Stomach smooth muscle (tissue), 2 donors: ENCODE results near the gene BAD.

Experiments
- H3K27ac ChIP-seq: one replicate; pipeline ENCODE4 v1.7.0; 2013; ENCODE audit warnings: mild to moderate bottlenecking, low read length, inconsistent platforms
- H3K27me3 ChIP-seq, 2 donors: one replicate each; pipeline ENCODE4 v1.7.0; 2013; ENCODE audit warnings: low read length in 2 of 2; ENCODE audit not compliant: insufficient read depth in 2 of 2, control insufficient read depth in 1 of 2
- H3K36me3 ChIP-seq, 2 donors: one replicate each; pipeline ENCODE4 v1.7.0; 2013; ENCODE audit warnings: low read length in 2 of 2; ENCODE audit not compliant: control insufficient read depth in 2 of 2, insufficient read depth in 2 of 2
- H3K4me1 ChIP-seq: one replicate; pipeline ENCODE4 v1.7.0; 2013; ENCODE audit warnings: low read length; ENCODE audit not compliant: control insufficient read depth, insufficient read depth
- H3K4me3 ChIP-seq, 2 donors: one replicate each; pipeline ENCODE4 v1.7.0; 2013; ENCODE audit warnings: low read length in 2 of 2
- H3K9ac ChIP-seq, 2 donors: one replicate each; pipeline ENCODE4 v1.7.0; 2013; ENCODE audit warnings: low read length in 2 of 2, mild to moderate bottlenecking in 1 of 2
- H3K9me3 ChIP-seq, 2 donors: one replicate each; pipeline ENCODE4 v1.7.0; 2013; ENCODE audit warnings: low read length in 2 of 2; ENCODE audit not compliant: control insufficient read depth in 2 of 2
- donor health status: healthy.
- donor health status: Pancreatic carcinoma.

The BAD gene

GRCh38 chr11:64292460-64293254, 8.2 kb upstream of the BAD start:
- H3K9ac ChIP-seq: no peak overlapping the region
- H3K27ac ChIP-seq: no peak overlapping the region
- H3K27me3 ChIP-seq: peaks cover 52 to 63% of the 10 kb centered on the region in 2 donors
- no peaks in the 10 kb centered on the region for H3K9me3 ChIP-seq
- peak overlapping the region in 1 of 2 donors; percentile 22 for H3K4me3 ChIP-seq
- H3K4me1 ChIP-seq: peaks cover 15% of the 10 kb centered on the region
- H3K36me3 ChIP-seq: no peaks in the 10 kb centered on the region

GRCh38 chr11:64291752-64292459, 7.4 kb upstream of the BAD start:
- Histone ChIP-seq H3K36me3 (no peaks in the 10 kb centered on the region), H3K27ac (no peak overlapping the region), H3K9ac (no peak overlapping the region), H3K27me3 (peaks cover 44 to 55% of the 10 kb centered on the region in 2 donors), H3K9me3 (no peaks in the 10 kb centered on the region), H3K4me3 (peak overlapping the region; percentile 31 to 62), H3K4me1 (peaks cover 15% of the 10 kb centered on the region)

GRCh38 chr11:64291262-64291751, 6.8 kb upstream of the BAD start, which contains the start of gene KCNK4:
Gene KCNK4 (plus strand): TSS chr11:64291302. CDS start chr11:64293019, 1,717 bp downstream.
- no peaks in the 10 kb centered on the region for H3K36me3 ChIP-seq
- H3K27me3 ChIP-seq: peaks cover 38 to 49% of the 10 kb centered on the region in 2 donors
- no peak within 1 kb of the TSS for H3K9ac ChIP-seq
- no peaks in the 10 kb centered on the region for H3K9me3 ChIP-seq
- H3K27ac ChIP-seq: no peak within 1 kb of the TSS
- H3K4me3 ChIP-seq: peak within 1 kb of the TSS; percentile 31 to 62
- peaks cover 17% of the 10 kb centered on the region for H3K4me1 ChIP-seq

- H3K27me3 ChIP-seq: peaks cover 33 to 42% of the 10 kb centered on the region in 2 donors
- H3K27ac ChIP-seq: no peak overlapping the region
- no peaks in the 10 kb centered on the region for H3K36me3 ChIP-seq
- H3K4me1 ChIP-seq: peaks cover 22% of the 10 kb centered on the region
- H3K4me3 ChIP-seq: no peak overlapping the region
- no peaks in the 10 kb centered on the region for H3K9me3 ChIP-seq
- no peak overlapping the region for H3K9ac ChIP-seq
Observed at GRCh38 chr11:64290352-64291261, 6.1 kb upstream of the BAD start.

GRCh38 chr11:64289002-64289564, 4.6 kb upstream of the BAD start:
- H3K9ac ChIP-seq: no peak overlapping the region
- no peak overlapping the region for H3K4me3 ChIP-seq
- H3K9me3 ChIP-seq: no peaks in the 10 kb centered on the region
- H3K4me1 ChIP-seq: peaks cover 25% of the 10 kb centered on the region
- H3K27me3 ChIP-seq: peaks cover 26 to 35% of the 10 kb centered on the region in 2 donors
- no peaks in the 10 kb centered on the region for H3K36me3 ChIP-seq
- H3K27ac ChIP-seq: no peak overlapping the region

GRCh38 chr11:64288353-64288750, 3.9 kb upstream of the BAD start:
- H3K27me3 ChIP-seq: peaks cover 21 to 32% of the 10 kb centered on the region in 2 donors
- no peak overlapping the region for H3K9ac ChIP-seq
- H3K9me3 ChIP-seq: no peaks in the 10 kb centered on the region
- no peak overlapping the region for H3K4me3 ChIP-seq
- H3K27ac ChIP-seq: no peak overlapping the region
- H3K36me3 ChIP-seq: no peaks in the 10 kb centered on the region
- H3K4me1 ChIP-seq: peaks cover 32% of the 10 kb centered on the region

- peaks cover 2 to 4% of the 10 kb centered on the region in 2 donors for H3K36me3 ChIP-seq
- H3K4me3 ChIP-seq: no peak overlapping the region
- H3K4me1 ChIP-seq: peaks cover 37% of the 10 kb centered on the region
- no peak overlapping the region for H3K9ac ChIP-seq
- peaks cover 17 to 27% of the 10 kb centered on the region in 2 donors for H3K27me3 ChIP-seq
- no peaks in the 10 kb centered on the region for H3K9me3 ChIP-seq
- H3K27ac ChIP-seq: no peak overlapping the region
Observed at GRCh38 chr11:64287676-64288352, 3.3 kb upstream of the BAD start.

GRCh38 chr11:64286801-64287159, 2.3 kb upstream of the BAD start:
- Histone ChIP-seq H3K4me3 (no peak overlapping the region), H3K9me3 (no peaks in the 10 kb centered on the region), H3K27ac (no peak overlapping the region), H3K9ac (no peak overlapping the region), H3K4me1 (peaks cover 35% of the 10 kb centered on the region), H3K36me3 (peaks cover 4 to 7% of the 10 kb centered on the region in 2 donors), H3K27me3 (peaks cover 13 to 16% of the 10 kb centered on the region in 2 donors)

- H3K4me3 ChIP-seq: peak overlapping the region; percentile 93 to 96
- peaks cover 4 to 10% of the 10 kb centered on the region in 2 donors for H3K36me3 ChIP-seq
- H3K27ac ChIP-seq: peak overlapping the region; percentile 31
- H3K9me3 ChIP-seq: no peaks in the 10 kb centered on the region
- peaks cover 29% of the 10 kb centered on the region for H3K4me1 ChIP-seq
- peak overlapping the region; percentile 72 to 77 for H3K9ac ChIP-seq
- H3K27me3 ChIP-seq: peaks cover 10 to 12% of the 10 kb centered on the region in 2 donors
Observed at GRCh38 chr11:64285885-64286800, 1.7 kb upstream of the BAD start.
